Natural killer cell (primary cell): ENCODE results near the gene UGT1A1. TPM values are rescaled to one million over a fixed set of nuclear protein-coding genes. Genes with fewer than 3 reads are reported as not detected.

Source experiments
- total RNA-seq, 4 donors: library from RNA; stranded (reverse); fragments of 120-200 nt in 1 of 4; gene quantifications; one replicate each; pipeline versions ENCODE4 v1.2.3 to v1.2.4, GENCODE V29; 2013 to 2022

Gene UGT1A1
- total RNA-seq, 3 donors from 2014 or later (not counting 1 experiment from before 2014, with no cell fraction given): not detected

Other genes with a start within 250 kb of the UGT1A1 start
- gene USP40, start 193.5 kb upstream of the UGT1A1 start, total RNA-seq: 10 to 100 TPM; 17.4 to 20.6 (median 19.4) TPM
- gene UGT1A8, start 142.6 kb upstream of the UGT1A1 start, total RNA-seq: not detected
- gene UGT1A10, start 123.8 kb upstream of the UGT1A1 start, total RNA-seq: not detected
- gene UGT1A9, start 88.4 kb upstream of the UGT1A1 start, total RNA-seq: not detected
- not detected for gene UGT1A7, start 78.4 kb upstream of the UGT1A1 start, total RNA-seq
- not detected for gene UGT1A6, start 67.4 kb upstream of the UGT1A1 start, total RNA-seq
- gene UGT1A5, start 47.4 kb upstream of the UGT1A1 start, total RNA-seq: not detected
- gene UGT1A4, start 41.5 kb upstream of the UGT1A1 start, total RNA-seq: not detected
- gene UGT1A3, start 31.2 kb upstream of the UGT1A1 start, total RNA-seq: not detected
- gene MROH2A, start 18.1 kb downstream of the UGT1A1 start, total RNA-seq: not detected
- gene HJURP, start 94.3 kb downstream of the UGT1A1 start, total RNA-seq: 1 to 10 TPM in 2 of 3 donors, under 1 TPM in 1; 0.87 to 3.2 (median 1.5) TPM
- not detected for gene TRPM8, start 157.1 kb downstream of the UGT1A1 start, total RNA-seq